Endodermal cell (in vitro differentiated cells): ENCODE measurements around the gene GPR176. TPM values are rescaled to one million over a fixed set of nuclear protein-coding genes. Genes with fewer than 3 reads are reported as not detected.
A peak's percentile ranks its signal among the peaks of the same experiment; 100 is the strongest.

ENCODE experiments used
- DNase-seq: peaks from one replicate; pipeline ENCODE4 v3.0.0-alpha.2; 2017
- H3K27ac ChIP-seq: 2 replicates; pipeline ENCODE4 v1.5.1; 2013; ENCODE audit warnings: mild to moderate bottlenecking, low read depth, low read length, moderate library complexity
- H3K27me3 ChIP-seq: 2 replicates; pipeline ENCODE4 v1.6.1; 2013; ENCODE audit warnings: mild to moderate bottlenecking, low read length, moderate library complexity; ENCODE audit not compliant: insufficient read depth, control insufficient read depth, poor library complexity, severe bottlenecking
- H3K36me3 ChIP-seq: 2 replicates; pipeline ENCODE4 v1.7.0; 2013; ENCODE audit warnings: mild to moderate bottlenecking, low read length, moderate library complexity; ENCODE audit not compliant: control insufficient read depth, insufficient read depth
- H3K4me1 ChIP-seq: one replicate; pipeline ENCODE4 v1.7.0; 2013; ENCODE audit warnings: low read length; ENCODE audit not compliant: control insufficient read depth, insufficient read depth
- H3K4me3 ChIP-seq: 2 replicates; pipeline ENCODE4 v1.5.1; 2013; ENCODE audit warnings: mild to moderate bottlenecking, low read length, moderate library complexity
- H3K9ac ChIP-seq: 2 replicates; pipeline ENCODE4 v1.6.1; 2013; ENCODE audit warnings: mild to moderate bottlenecking, low read length, moderate library complexity; ENCODE audit not compliant: poor library complexity, severe bottlenecking; ENCODE audit errors: extremely low read depth
- H3K9me3 ChIP-seq: 2 replicates; pipeline ENCODE4 v1.6.1; 2013; ENCODE audit warnings: mild to moderate bottlenecking, low read length, moderate library complexity; ENCODE audit not compliant: control insufficient read depth
- H3K27ac Mint-ChIP-seq: 2 replicates; pipeline ENCODE4 v1.8.0; 2020; ENCODE audit warnings: mixed read lengths
- H3K27me3 Mint-ChIP-seq: 2 replicates; pipeline ENCODE4 v1.8.0; 2021; ENCODE audit warnings: mild to moderate bottlenecking, mixed read lengths; ENCODE audit not compliant: insufficient read depth
- H3K36me3 Mint-ChIP-seq: 2 replicates; pipeline ENCODE4 v1.8.0; 2020; ENCODE audit warnings: low read depth, mixed read lengths
- H3K4me1 Mint-ChIP-seq: 2 replicates; pipeline ENCODE4 v1.8.0; 2020; ENCODE audit warnings: mixed read lengths
- H3K4me3 Mint-ChIP-seq: 2 replicates; pipeline ENCODE4 v1.8.0; 2020; ENCODE audit warnings: mild to moderate bottlenecking, moderate library complexity, mixed read lengths
- H3K9me3 Mint-ChIP-seq: 2 replicates; pipeline ENCODE4 v1.8.0; 2020; ENCODE audit warnings: mild to moderate bottlenecking, mixed read lengths
- CTCF ChIP-seq: fragments of 200-600 bp; sonication (generic); conservative IDR thresholded peaks from 2 replicates; pipeline ENCODE4 v1.5.0; 2021; ENCODE audit warnings: antibody characterized with exemption, mild to moderate bottlenecking
- WGBS, 2 experiments: methylation state at CpG; one replicate each; pipeline versions ENCODE4 v1.1.5 to v1.1.7; 2013; ENCODE audit warnings: missing lambda C conversion rate in 2 of 2, mixed read lengths in 1 of 2; ENCODE audit not compliant: insufficient coverage in 1 of 2, insufficient read length in 1 of 2; 5-methylcytosine and 5-hydroxymethylcytosine counted together
- total RNA-seq, 2 donors: library from RNA; stranded (reverse); fragmentation: NEBNext Ultra II Directional in 1 of 2; extraction: Animal tissue kit (Norgen Biotek cat#: 25700) in 1 of 2; gene quantifications; 2 replicates in 1 of 2; 3 replicates in 1 of 2; pipeline ENCODE4 v1.2.1, GENCODE V29; 2021

GPR176 gene
- total RNA-seq, 2 donors from 2014 or later, result 26.0 to 31.1 TPM

GRCh38 chr15:39777496-39777895, 142.6 kb downstream of the GPR176 start:
- no peaks in the 10 kb centered on the region for H3K27me3 ChIP-seq
- TF ChIP-seq CTCF, result no peak
- no peak overlapping the region for H3K27ac Mint-ChIP-seq

GRCh38 chr15:39776068-39776467, 144.0 kb downstream of the GPR176 start:
- WGBS, 2 experiments, result 92 to 100% methylated on average over 2 to 3 of the region's 4 CpGs
- no peak for TF ChIP-seq CTCF
- Histone ChIP-seq H3K9ac (no peak overlapping the region), H3K36me3 (no peaks in the 10 kb centered on the region), H3K9me3 (no peaks in the 10 kb centered on the region), H3K27me3 (no peaks in the 10 kb centered on the region), H3K27ac (no peak overlapping the region), H3K4me3 (no peak overlapping the region), H3K4me1 (no peaks in the 10 kb centered on the region)
- no peaks in the 10 kb centered on the region for H3K36me3 Mint-ChIP-seq
- H3K27me3 Mint-ChIP-seq, result no peaks in the 10 kb centered on the region
- no peak for DNase-seq
- H3K27ac Mint-ChIP-seq, result no peak overlapping the region
- H3K4me3 Mint-ChIP-seq, result no peak overlapping the region
- peaks cover 3% of the 10 kb centered on the region for H3K9me3 Mint-ChIP-seq
- peaks cover 3% of the 10 kb centered on the region for H3K4me1 Mint-ChIP-seq

More at GRCh38 chr15:39777496-39777895, 142.6 kb downstream of the GPR176 start:
- Mint-ChIP-seq H3K9me3 (peaks cover 4% of the 10 kb centered on the region), H3K27me3 (no peaks in the 10 kb centered on the region), H3K36me3 (no peaks in the 10 kb centered on the region), H3K4me1 (no peaks in the 10 kb centered on the region), H3K4me3 (no peak overlapping the region)
- DNase-seq, result no peak
- Histone ChIP-seq H3K9me3 (no peaks in the 10 kb centered on the region), H3K27ac (peak overlapping the region; percentile 92), H3K36me3 (no peaks in the 10 kb centered on the region), H3K4me3 (no peak overlapping the region), H3K4me1 (no peaks in the 10 kb centered on the region), H3K9ac (no peak overlapping the region)
- 83 to 85% methylated on average over 1 to 4 of the region's 4 CpGs for WGBS, 2 experiments

GRCh38 chr15:39774688-39775267, 145.3 kb downstream of the GPR176 start:
- no peaks in the 10 kb centered on the region for H3K9me3 ChIP-seq
- 91 to 100% methylated on average over 1 to 3 of the region's 3 CpGs for WGBS, 2 experiments
- no peaks in the 10 kb centered on the region for H3K9me3 Mint-ChIP-seq
- DNase-seq, result no peak
- H3K27me3 ChIP-seq, result no peaks in the 10 kb centered on the region
- no peak overlapping the region for H3K4me3 ChIP-seq
- TF ChIP-seq CTCF, result no peak
- no peaks in the 10 kb centered on the region for H3K36me3 Mint-ChIP-seq
- peaks cover 3% of the 10 kb centered on the region for H3K4me1 Mint-ChIP-seq
- H3K9ac ChIP-seq, result no peak overlapping the region
- no peak overlapping the region for H3K4me3 Mint-ChIP-seq
- H3K27ac ChIP-seq, result no peak overlapping the region
- H3K27ac Mint-ChIP-seq, result no peak overlapping the region
- no peaks in the 10 kb centered on the region for H3K4me1 ChIP-seq
- no peaks in the 10 kb centered on the region for H3K27me3 Mint-ChIP-seq
- no peaks in the 10 kb centered on the region for H3K36me3 ChIP-seq
